ENCODE results near the gene DNAJC4.
A peak's percentile ranks its signal among the peaks of the same experiment; 100 is the strongest.

Gene DNAJC4

GRCh38 chr11:64229744-64230170, 591 bp upstream of the DNAJC4 start:
- no peak for DNase-seq (ENCODE audit: low spot score)

DNA sequence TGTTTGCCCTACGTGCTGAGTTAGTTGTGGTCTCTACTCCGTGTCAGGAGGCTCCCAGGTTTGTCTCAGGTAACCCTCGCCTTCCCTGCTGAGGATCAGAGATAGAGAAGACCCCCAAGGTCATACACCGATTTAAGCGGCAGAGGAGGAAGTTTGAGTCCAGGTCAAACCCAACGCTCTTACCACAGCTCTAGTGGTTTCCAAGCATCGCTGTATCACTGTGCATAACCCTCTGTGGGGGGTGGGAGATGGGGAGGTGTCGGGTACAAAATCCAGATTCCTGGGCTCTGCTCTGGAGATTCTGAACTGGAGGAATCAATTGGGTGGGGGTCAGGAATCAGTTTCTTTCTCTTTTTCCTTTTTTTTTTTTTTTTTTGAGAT, 627 bp downstream of the DNAJC4 start:
- no peak for DNase-seq (ENCODE audit: low spot score)

DNA sequence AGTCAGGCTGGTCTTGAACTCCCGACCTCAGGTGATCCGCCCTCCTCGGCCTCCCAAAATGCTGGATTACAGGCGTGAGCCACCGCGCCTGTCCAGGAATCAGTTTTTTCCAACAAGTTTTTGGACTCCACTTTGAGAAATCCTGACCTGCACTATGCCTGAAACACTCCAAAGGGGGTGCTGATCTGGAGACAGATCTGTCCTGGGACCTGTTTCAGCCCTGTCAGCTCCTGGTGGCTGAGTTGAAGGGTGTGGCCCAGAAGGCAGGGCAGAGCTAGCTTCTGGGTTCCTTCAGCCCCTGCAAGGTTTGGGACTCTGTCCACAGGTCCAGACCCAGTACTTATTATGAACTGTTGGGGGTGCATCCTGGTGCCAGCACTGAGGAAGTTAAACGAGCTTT, 1.2 kb downstream of the DNAJC4 start:
- no peak for DNase-seq (ENCODE audit: low spot score)

DNA sequence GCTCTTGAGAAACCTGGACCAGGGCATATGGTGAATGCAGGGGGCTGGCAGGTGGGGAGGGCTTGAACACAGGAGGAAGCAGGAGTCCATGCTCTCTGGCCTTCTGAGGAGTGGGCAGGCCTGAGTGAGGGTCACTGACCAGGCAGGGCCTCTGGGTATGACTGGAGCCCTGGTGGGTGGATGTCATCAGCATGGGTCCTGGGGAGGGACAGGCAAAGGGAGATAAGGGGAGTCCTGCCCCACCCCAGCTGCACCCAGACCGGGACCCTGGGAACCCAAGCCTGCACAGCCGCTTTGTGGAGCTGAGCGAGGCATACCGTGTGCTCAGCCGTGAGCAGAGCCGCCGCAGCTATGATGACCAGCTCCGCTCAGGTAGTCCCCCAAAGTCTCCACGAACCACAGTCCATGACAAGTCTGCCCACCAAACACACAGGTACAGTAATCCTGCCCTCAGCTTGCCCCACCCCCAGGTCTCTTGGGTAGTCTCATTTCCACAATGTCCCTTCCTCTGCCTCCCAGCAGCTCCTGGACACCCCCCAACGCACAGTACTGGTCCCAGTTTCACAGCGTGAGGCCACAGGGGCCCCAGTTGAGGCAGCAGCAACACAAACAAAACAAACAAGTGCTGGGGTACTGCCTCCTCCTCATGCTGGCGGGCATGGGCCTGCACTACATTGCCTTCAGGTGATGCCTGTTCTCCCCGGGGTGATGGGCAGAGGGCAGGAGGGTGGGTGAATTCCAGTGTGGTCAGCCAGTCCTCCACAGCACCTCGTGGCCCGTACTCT, 2.0 kb downstream of the DNAJC4 start:
- no peak for DNase-seq (ENCODE audit: low spot score)

- DNase-seq (ENCODE audit: low spot score): no peak
These were observed 2.6 kb downstream of the DNAJC4 start for GRCh38 chr11:64232967-64233315.

- DNase-seq (ENCODE audit: low spot score): peak; percentile 69
These were observed 3.7 kb downstream of the DNAJC4 start, which contains the start of gene VEGFB for GRCh38 chr11:64233913-64234586. VEGFB (plus strand) TSS chr11:64234584; CDS start chr11:64234834, 250 bp downstream.

- DNase-seq (ENCODE audit: low spot score): no peak
These were observed 4.5 kb downstream of the DNAJC4 start for GRCh38 chr11:64234647-64235379.

DNA sequence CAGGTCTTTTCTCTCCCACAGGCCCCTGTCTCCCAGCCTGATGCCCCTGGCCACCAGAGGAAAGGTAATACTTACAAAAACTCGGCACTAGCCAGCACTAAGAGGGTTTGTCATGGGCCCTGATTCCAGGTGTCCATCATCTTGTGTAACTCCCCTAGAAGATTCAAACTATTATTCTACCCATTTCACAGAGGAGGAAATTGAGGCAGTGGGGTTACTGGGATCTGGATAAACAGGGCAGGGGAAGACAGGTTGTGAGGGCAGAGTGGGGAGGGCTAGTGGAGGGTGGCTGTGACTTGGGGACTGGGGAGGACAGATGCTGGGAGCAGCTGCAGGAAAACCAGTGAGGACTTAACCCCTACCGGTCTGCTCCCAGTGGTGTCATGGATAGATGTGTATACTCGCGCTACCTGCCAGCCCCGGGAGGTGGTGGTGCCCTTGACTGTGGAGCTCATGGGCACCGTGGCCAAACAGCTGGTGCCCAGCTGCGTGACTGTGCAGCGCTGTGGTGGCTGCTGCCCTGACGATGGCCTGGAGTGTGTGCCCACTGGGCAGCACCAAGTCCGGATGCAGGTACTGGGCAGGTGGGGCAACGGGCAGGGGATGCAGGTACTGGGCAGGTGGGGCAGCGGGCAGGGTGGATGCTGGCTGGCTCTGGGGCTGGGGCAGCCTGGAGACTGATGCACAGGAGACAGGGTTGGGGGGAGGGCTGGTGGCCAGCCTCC, 5.3 kb downstream of the DNAJC4 start:
- DNase-seq (ENCODE audit: low spot score): no peak

DNA sequence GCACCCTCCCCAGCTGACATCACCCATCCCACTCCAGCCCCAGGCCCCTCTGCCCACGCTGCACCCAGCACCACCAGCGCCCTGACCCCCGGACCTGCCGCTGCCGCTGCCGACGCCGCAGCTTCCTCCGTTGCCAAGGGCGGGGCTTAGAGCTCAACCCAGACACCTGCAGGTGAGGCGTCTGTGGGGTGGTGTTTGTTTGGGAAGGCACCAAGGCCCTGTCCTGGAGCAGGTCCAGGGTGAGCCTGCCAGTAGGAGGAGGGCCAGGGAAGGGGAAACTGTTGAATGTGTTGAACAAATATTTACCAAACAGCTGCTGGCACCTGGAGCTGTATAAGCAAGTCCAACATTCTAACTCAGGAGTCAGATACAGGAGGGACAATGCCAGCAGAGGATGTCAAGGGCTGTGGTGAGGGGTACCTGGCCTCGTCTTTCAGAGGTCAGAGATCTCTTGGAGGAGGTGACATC, 7.2 kb downstream of the DNAJC4 start:
- DNase-seq (ENCODE audit: low spot score): no peak

- DNase-seq (ENCODE audit: low spot score): no peak
These were observed 7.7 kb downstream of the DNAJC4 start for GRCh38 chr11:64238076-64238475.

GRCh38 chr11:64238999-64239398, 8.7 kb downstream of the DNAJC4 start:
- no peak for DNase-seq (ENCODE audit: low spot score)

DNA sequence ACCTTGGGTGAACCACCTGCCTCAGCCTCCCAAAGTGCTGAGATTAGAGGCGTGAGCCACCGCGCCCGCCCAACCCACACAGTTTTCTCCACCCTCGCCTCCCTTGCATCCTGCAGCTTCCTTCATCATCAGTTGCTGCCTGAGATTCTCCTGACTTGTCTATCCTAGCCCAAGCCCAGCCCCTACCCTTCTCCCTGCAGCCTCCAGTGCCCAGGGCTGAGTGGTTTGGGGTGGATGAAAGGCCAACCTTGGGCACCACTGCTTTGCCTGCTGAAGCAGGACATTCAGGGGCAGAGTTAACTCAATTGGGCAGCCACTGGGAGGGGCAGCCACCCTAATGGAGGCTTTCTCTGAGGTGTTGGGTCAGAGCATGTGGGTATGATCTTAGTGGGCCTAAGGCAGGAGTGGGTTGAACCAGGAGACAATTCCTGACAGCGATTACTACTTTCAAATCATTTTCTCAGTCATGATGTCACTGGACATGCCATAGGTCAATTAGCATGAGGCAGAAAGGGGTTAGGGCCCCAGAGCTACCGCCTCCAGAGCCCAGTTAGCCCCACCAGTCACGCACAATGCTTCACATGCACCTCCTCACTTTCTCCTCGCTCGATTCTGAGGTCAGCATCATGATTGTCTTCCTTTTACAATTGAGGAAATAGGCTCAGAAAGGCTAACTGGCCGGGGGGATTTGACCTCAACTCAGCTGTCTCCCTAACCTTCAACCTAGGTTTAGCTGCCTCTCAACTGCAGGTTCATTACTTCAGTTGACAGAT, 9.5 kb downstream of the DNAJC4 start:
- no peak for DNase-seq (ENCODE audit: low spot score)

DNA sequence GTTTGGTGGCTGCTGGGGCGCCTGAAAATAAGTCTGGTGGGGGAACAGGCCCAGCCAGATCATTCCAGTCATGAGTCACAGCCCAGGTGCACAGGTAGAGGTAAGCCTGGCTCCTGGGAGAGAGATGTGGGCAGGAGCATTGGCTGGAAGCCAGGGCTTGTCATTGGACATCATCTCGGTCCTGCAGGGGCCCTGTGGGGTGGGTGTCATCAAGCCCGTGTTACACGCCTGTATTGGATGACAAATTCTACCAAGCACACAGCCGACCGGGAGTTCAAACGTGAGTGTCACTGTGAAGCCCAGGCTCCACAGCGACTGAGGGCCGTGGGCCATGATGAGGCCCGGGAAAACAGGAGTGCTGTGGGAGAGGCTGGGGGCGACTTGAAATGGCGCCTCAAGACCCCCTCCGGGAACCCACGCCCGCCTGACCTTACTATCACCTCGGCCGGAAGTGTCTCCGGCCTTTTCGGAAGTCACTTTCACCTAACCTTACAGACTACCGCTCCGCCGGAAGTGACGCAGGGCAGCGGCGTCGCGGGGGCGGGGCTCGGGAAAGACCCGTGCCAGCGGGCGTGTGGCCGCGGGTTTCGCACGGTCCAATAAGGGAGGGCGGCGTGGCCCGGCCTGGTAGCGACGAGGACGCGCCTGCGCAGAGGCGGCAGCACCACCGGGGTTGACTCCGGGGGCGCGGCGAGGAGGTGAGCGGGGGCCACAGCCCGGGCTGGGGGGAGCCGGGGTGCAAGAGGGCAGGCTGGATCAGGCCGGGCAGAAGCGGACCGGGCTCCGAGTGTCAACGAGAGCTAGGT, 10.3 kb downstream of the DNAJC4 start, which contains the start of gene FKBP2:
TSS of gene FKBP2 (plus strand) at position 661 of the 806 bp plus-strand sequence. CDS start 1,293 bp downstream, outside the sequence.
- peak; percentile 98 for DNase-seq (ENCODE audit: low spot score)

GRCh38 chr11:64241241-64241490, 10.8 kb downstream of the DNAJC4 start:
- DNase-seq (ENCODE audit: low spot score): peak; percentile 100

- DNase-seq (ENCODE audit: low spot score): no peak
These were observed 11.4 kb downstream of the DNAJC4 start for GRCh38 chr11:64241491-64242374.

DNA sequence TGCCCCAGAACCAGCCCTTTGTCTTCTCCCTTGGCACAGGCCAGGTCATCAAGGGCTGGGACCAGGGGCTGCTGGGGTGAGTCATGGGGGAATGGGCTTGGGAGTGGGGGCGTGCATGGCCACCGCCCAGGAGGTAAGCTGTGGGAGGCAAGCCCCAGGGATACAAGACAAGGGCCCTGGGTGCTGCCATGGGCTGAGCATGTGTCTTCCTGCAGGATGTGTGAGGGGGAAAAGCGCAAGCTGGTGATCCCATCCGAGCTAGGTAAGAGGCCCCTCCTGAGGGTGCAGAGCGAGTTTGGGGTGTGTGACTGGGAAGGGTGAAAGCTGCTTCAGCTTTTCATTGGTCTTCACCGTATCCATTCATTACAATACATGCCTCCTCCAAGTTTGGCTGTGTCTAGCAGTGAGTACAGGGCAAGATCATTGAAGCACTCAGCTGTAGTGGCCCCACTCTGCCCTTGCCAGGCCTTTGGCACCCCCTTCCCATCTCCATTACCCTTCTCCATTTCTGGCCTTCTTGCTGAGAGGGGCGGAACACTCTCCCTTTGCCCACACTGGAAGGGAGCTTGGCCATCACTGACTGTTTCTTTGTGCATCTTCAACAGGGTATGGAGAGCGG, 13.0 kb downstream of the DNAJC4 start:
- DNase-seq (ENCODE audit: low spot score): no peak

DNA sequence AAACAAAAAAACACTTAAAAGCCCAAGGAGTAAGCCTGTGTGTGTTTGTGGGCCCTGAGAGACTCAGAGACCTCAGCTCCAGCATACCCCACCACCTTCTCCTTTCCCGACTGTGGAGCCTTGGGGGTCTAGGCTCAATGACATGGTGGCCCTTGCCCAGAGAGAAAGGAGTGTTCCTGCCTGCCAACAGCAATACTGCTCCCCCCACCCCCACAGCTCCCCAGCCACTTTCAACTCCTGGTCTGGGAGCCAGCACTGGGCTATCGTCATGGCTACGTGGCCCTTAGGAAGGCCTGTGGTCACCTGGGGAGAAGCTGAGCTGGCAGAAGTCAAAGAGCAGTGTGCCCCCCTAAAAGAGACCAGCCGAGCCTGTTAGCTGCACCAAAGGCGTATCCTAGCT, 13.8 kb downstream of the DNAJC4 start:
- no peak for DNase-seq (ENCODE audit: low spot score)

DNA sequence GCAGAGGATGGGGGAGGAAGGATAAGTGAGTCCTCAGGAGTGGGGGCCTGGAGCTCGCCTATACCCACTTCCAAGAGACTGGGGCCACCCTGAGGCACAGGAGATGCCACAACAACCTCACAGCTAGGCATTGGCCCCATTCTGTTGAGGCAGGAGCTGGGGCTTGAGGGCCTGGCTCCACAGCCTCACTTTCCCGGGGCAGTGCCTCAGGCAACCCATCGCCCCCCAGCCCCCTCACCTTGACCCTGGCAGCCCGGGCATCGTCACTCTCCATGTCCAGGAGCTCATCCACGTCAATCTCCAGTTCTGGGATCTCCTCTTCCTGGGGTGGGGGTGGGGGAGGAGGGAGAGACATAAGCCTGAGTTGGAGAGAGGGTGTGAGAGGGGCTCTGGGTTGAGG, 14.6 kb downstream of the DNAJC4 start:
- DNase-seq (ENCODE audit: low spot score): no peak

GRCh38 chr11:64245401-64245796, 15.1 kb downstream of the DNAJC4 start:
- DNase-seq (ENCODE audit: low spot score): no peak
